HG03045 (cell line): ENCODE results near the gene LTK.

Experiments
- ATAC-seq: cut with Tn5 transposase; IDR thresholded peaks from one replicate; pipeline ENCODE4 v1.9.1; 2021; ENCODE audit warnings: mild to moderate bottlenecking, moderate library complexity; ENCODE audit not compliant: unreplicated experiment

The LTK gene

DNA sequence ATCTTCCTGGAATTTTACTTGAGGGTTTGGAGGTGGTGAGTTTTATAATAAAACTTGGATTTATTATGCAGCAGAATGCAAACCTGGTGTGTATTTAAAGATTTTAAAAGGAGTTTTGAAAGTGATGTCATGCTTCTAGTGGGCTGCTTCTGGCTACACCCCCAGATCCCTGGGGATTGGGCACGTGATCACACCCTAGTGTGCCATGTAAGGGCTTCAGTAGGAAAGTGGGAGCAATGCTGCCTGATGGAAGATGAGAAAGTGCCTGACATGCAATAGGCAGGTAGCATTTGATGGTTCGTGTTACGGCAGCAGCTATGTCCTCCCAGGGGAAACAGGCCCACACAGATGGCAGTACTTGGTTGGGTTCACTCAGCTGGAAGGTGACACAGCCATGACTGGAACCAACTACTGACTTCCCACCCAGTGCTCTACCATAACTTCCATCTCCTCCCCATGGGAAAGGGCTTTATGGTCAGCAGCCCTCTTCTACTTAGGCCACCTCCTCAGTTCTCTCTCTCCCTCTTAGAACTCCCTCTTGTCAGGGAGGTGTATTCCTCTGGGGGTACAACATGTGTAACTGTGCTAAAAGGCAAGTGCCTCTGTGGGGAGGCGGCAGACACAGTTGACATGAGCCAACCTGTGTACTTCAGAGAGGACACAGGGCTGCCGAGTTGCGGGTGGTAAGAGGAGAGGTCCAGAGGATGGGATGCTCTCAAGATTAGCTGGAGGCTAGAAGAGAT is 14.3 kb downstream of the LTK start:
- ATAC-seq, result no peak

- ATAC-seq, result no peak
Observed at GRCh38 chr15:41498657-41499056, 15.0 kb downstream of the LTK start.

- no peak for ATAC-seq
Observed at GRCh38 chr15:41495736-41496599, 17.7 kb downstream of the LTK start.

- ATAC-seq, result no peak
Observed at GRCh38 chr15:41494922-41495735, 18.5 kb downstream of the LTK start.

DNA sequence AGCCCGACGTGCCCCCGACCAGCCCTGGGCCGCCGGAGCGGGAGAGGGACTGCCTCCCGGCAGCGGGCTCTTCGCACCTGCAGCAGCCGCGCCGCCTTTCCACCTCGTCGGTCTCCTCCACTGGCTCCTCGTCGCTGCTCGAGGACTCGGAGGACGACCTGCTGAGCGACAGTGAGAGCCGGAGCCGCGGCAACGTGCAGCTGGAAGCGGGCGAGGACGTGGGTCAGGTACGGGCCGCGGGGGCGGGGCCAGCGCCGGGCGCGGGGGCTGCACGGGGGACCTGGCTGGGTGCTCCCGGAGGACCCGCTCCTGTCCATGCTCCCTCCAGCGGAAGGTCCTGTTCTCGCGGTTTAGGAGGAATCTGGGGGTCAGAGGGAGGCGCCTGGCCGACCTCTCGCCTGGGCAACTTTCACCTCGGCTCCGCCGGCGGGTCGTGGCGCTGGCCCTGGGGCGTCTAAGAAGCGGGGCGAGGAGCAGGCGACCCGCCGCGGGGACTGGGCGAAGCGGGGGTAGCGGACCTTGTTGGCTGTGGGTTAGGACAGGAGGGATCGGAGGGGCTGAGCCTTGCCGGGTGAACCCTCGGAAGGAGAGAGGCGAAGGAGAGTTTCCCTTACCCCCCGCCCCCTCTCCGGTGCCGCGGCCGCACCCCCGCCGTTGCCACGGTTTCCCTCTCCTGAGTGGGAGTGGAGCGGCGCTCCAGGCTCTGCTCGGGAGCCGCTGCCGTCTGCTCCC is 19.3 kb downstream of the LTK start:
- ATAC-seq, result peak; percentile 2

DNA sequence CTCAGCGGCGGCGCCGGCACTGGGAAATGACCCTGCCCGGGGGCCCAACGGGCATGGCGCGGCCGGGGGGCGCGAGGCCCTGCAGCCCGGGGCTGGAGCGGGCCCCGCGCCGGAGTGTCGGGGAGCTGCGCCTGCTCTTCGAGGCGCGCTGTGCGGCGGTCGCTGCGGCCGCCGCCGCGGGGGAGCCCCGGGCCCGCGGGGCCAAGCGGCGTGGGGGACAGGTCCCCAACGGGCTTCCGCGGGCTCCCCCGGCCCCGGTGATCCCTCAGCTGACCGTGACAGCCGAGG is 19.8 kb downstream of the LTK start:
- peak; percentile 25 for ATAC-seq

GRCh38 chr15:41493205-41493901 is 20.3 kb downstream of the LTK start, which contains the start of gene ITPKA:
ITPKA (plus strand) TSS chr15:41493874; CDS start chr15:41493928, 54 bp downstream.
- ATAC-seq, result peak; percentile 65

GRCh38 chr15:41492597-41493204 is 20.9 kb downstream of the LTK start:
- no peak for ATAC-seq

DNA sequence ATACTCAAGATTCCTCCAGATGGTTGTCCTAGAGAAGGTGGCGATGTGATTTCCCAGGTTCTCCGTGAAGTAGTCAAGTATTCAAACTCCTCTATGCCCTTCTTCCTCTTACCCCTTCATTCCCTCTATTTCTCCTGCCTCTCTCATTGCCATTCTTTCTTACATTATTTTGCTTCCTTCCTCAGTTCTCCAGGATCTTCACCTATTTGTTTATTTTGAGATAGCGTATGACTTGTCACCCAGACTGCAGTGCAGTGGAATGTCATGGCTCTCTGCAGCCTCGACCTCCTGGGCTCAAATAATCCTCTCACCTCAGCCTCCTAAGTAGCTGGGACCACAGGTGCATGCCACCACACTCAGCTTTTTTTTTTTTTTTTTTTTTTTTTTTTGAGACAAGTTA is 21.7 kb downstream of the LTK start:
- ATAC-seq, result no peak

DNA sequence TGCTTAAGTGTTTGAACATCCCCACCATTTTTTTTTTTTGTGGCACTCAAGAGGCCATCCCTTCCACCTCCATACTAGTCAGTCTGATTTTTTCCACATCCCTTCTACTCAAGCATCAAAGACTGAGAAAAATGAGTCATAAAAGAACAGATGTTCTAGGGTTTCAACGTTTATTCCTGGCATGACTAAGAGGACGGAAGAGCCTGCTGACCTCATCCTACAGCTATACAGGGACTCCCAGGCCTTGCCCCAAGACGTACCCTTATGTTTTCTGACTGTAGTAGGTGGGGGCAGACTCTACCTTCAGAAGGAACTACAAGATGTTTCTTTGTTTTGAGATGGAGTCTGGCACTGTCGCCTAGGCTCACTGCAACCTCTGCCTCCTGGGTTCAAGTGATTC is 23.3 kb downstream of the LTK start:
- ATAC-seq, result no peak

GRCh38 chr15:41489641-41490040 is 24.0 kb downstream of the LTK start:
- ATAC-seq, result no peak

GRCh38 chr15:41487802-41488201 is 25.8 kb downstream of the LTK start:
- no peak for ATAC-seq

DNA sequence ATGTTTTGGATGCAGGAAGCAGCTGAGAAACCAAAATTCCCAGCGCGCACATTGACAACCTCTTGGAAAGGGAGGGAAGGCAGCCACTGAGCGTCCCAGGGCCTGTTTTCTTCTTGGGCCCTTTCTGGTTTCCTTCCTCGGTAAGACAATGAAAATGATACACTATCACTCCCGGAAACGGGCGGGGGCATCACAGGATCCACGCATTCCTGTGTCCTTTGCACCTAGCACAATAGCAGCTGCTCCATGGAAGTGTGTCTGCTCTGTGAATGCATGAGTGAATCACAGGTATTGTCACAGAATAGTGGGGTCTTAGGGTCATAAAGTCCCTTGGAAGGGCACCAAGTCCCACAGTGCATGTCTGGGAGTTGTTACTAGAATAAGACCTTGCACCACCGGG is 26.2 kb downstream of the LTK start:
- no peak for ATAC-seq

DNA sequence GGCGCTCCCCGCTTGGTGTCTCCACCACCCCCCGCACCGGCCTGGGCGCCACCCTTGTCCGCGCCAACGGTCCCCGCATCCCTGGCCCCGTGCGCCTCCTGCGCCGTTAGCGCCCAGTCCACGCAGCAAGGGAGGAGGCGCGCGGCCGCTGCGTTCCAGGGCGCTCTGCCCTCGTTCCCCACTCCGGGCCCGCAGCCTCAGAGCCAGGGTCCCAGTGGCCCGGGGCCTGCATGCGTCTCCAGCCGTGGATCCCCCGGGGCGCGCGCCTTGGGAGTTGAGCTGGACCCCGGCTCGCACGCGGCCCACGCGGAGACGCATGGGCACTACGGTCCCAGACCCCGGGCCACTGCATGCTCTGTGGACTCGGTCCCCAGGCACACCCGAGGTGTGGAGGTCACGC is 27.3 kb downstream of the LTK start:
- ATAC-seq, result no peak

DNA sequence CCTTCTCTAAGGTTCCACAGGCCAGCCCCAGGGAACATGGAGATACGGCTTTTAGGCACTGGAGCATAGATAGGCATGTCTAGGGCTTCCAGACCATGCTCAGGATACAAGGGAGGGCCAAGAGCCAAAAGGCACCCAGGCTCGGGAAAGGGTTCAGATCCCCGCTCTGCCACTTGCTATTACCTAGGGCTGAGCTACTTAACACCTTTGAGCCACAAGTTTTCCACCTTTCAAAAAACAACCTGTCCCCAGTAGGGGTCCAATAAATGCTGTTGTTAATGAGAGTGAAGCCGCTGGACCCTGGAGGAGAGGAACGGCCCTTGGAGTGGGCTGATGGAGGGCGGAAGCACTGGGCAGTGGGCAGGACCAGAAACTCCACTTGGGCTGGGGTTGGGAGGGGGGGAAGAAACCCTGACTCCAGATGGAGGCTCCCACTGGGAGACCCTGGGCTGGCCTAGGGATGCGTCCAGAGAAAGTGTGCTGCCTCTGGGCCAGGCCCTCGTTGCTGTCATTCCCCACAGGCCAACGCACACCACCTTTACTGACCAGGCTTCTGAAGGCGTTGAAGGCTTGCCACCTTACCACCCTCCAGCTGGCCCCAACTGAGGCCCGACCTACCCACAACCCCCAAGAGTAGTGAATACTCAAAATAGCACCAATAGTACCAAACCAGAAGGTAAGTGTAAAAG is 28.5 kb downstream of the LTK start:
- ATAC-seq, result no peak

DNA sequence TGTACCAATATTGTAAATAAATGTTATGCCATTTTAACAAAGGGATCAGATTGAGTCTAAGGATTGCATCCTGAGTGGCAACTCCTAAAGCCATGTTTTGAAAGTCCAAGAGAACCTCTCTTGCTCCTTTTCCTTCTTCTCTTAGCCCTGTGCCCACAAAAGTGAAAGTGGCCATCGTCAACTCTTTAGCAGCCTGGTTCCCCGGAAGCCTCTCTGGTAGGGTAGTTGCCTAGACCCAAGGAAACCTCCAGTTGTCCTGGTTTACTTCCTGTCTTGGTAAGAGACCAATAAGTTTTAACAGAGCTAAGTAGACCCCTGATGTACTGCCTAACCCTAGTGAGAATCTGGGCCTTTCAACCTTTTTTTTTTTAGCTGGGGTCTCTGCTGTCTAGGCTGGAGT is 30.1 kb downstream of the LTK start:
- ATAC-seq, result no peak

- ATAC-seq, result peak; percentile 61
Observed at GRCh38 chr15:41483115-41483514, 30.5 kb downstream of the LTK start.

GRCh38 chr15:41482110-41482877 is 31.3 kb downstream of the LTK start:
- no peak for ATAC-seq
